ENCODE results near the gene IL5RA.

The IL5RA gene

GRCh38 chr3:3066378-3066777 lies 43.8 kb downstream of the IL5RA start:
- no peak for DNase-seq (ENCODE audit: low read depth)

- DNase-seq (ENCODE audit: low read depth): no peak
Measured at GRCh38 chr3:3065876-3066275, 44.3 kb downstream of the IL5RA start.

- DNase-seq (ENCODE audit: low read depth): no peak
Measured at GRCh38 chr3:3064297-3064696, 45.9 kb downstream of the IL5RA start.

GRCh38 chr3:3059645-3060044 lies 50.5 kb downstream of the IL5RA start:
- DNase-seq (ENCODE audit: low read depth): no peak

GRCh38 chr3:3053974-3054373 lies 56.2 kb downstream of the IL5RA start:
- DNase-seq (ENCODE audit: low read depth): no peak

- no peak for DNase-seq (ENCODE audit: low read depth)
Measured at GRCh38 chr3:3038201-3038991, 71.8 kb downstream of the IL5RA start.

GRCh38 chr3:3037156-3037555 lies 73.0 kb downstream of the IL5RA start:
- no peak for DNase-seq (ENCODE audit: low read depth)

GRCh38 chr3:3031326-3031725 lies 78.8 kb downstream of the IL5RA start:
- no peak for DNase-seq (ENCODE audit: low read depth)

- DNase-seq (ENCODE audit: low read depth): no peak
Measured at GRCh38 chr3:3027976-3028567, 82.1 kb downstream of the IL5RA start.

GRCh38 chr3:3023111-3023745 lies 86.9 kb downstream of the IL5RA start:
- DNase-seq (ENCODE audit: low read depth): no peak

GRCh38 chr3:3020209-3020608 lies 90.0 kb downstream of the IL5RA start:
- no peak for DNase-seq (ENCODE audit: low read depth)
